ENCODE results near the gene HPSE2. TPM values are rescaled to one million over a fixed set of nuclear protein-coding genes. Genes with fewer than 3 reads are reported as not detected.

HPSE2 gene
- total RNA-seq, 4 donors from 2014 or later = 32.3 to 70.0 (median 43.6) TPM

- 96% methylated on average over 3 of the region's 6 CpGs for WGBS
- no peak overlapping the region for H3K27ac ChIP-seq (replicated peaks in 1 of 4)
Observed at GRCh38 chr10:98599032-98599610, 636.5 kb downstream of the HPSE2 start.

GRCh38 chr10:98596404-98596803 is 639.2 kb downstream of the HPSE2 start:
- Histone ChIP-seq H3K4me1 (no peaks in the 10 kb centered on the region), H3K36me3 (peaks cover 0 to 13% (median 0%) of the 10 kb centered on the region in 4 donors), H3K4me3 (no peak overlapping the region), H3K27ac (replicated peaks in 1 of 4) (no peak overlapping the region), H3K27me3 (no peaks in the 10 kb centered on the region), H3K9me3 (peaks cover 0 to 8% (median 0%) of the 10 kb centered on the region in 4 donors)
- WGBS = 94% methylated on average over 2 of the region's 2 CpGs
- no peak for DNase-seq (ENCODE audit: extremely low spot score)
- no peak for TF ChIP-seq CTCF (IDR thresholded peaks at IDR 0.05)
- TF ChIP-seq EP300 (IDR thresholded peaks at IDR 0.05) = no peak
- TF ChIP-seq POLR2A (IDR thresholded peaks at IDR 0.05; ENCODE audit: low read depth) = no peak
- TF ChIP-seq POLR2AphosphoS5 (IDR thresholded peaks at IDR 0.05) = no peak
- intact Hi-C loops (cut with DNase I) = no loop called here

More at GRCh38 chr10:98599032-98599610, 636.5 kb downstream of the HPSE2 start:
- DNase-seq (ENCODE audit: extremely low spot score) = no peak
- no peaks in the 10 kb centered on the region for H3K27me3 ChIP-seq
- peaks cover 0 to 20% (median 0%) of the 10 kb centered on the region in 4 donors for H3K36me3 ChIP-seq
- no peak overlapping the region for H3K4me3 ChIP-seq
- TF ChIP-seq POLR2AphosphoS5 (IDR thresholded peaks at IDR 0.05) (no peak), EP300 (IDR thresholded peaks at IDR 0.05) (no peak), POLR2A (IDR thresholded peaks at IDR 0.05; ENCODE audit: low read depth) (no peak), CTCF (IDR thresholded peaks at IDR 0.05) (no peak)
- H3K4me1 ChIP-seq = no peaks in the 10 kb centered on the region
- intact Hi-C loops (cut with DNase I) = no loop called here
- H3K9me3 ChIP-seq = peaks cover 0 to 8% (median 0%) of the 10 kb centered on the region in 4 donors

GRCh38 chr10:98589691-98590090 is 646.0 kb downstream of the HPSE2 start:
- H3K4me3 ChIP-seq = no peak overlapping the region
- TF ChIP-seq POLR2AphosphoS5 (IDR thresholded peaks at IDR 0.05) = no peak
- no peak for TF ChIP-seq EP300 (IDR thresholded peaks at IDR 0.05)
- no peak for TF ChIP-seq POLR2A (IDR thresholded peaks at IDR 0.05; ENCODE audit: low read depth)
- TF ChIP-seq CTCF (IDR thresholded peaks at IDR 0.05) = no peak
- intact Hi-C loops (cut with DNase I) = no loop called here
- no peaks in the 10 kb centered on the region for H3K9me3 ChIP-seq
- H3K4me1 ChIP-seq = peaks cover 0 to 28% (median 26%) of the 10 kb centered on the region in 4 donors
- no peaks in the 10 kb centered on the region for H3K27me3 ChIP-seq
- WGBS = 93% methylated on average over 2 of the region's 2 CpGs
- no peak overlapping the region for H3K27ac ChIP-seq (replicated peaks in 1 of 4)
- no peak for DNase-seq (ENCODE audit: extremely low spot score)
- H3K36me3 ChIP-seq = no peaks in the 10 kb centered on the region

- Histone ChIP-seq H3K9me3 (no peaks in the 10 kb centered on the region), H3K36me3 (no peaks in the 10 kb centered on the region), H3K27ac (replicated peaks in 1 of 4) (no peak overlapping the region), H3K4me3 (no peak overlapping the region), H3K27me3 (no peaks in the 10 kb centered on the region), H3K4me1 (peaks cover 0 to 28% (median 26%) of the 10 kb centered on the region in 4 donors)
- no peak for DNase-seq (ENCODE audit: extremely low spot score)
- intact Hi-C loops (cut with DNase I) = no loop called here
- TF ChIP-seq EP300 (IDR thresholded peaks at IDR 0.05) = no peak
- TF ChIP-seq POLR2AphosphoS5 (IDR thresholded peaks at IDR 0.05) = no peak
- WGBS = 56% methylated on average over 3 of the region's 3 CpGs
Observed at GRCh38 chr10:98589007-98589406, 646.6 kb downstream of the HPSE2 start.

- H3K9me3 ChIP-seq = no peaks in the 10 kb centered on the region
- H3K27ac ChIP-seq (replicated peaks in 1 of 4) = peak overlapping the region in 2 of 4 donors; percentile 30 to 34
- H3K36me3 ChIP-seq = no peaks in the 10 kb centered on the region
- peaks cover 0 to 28% (median 26%) of the 10 kb centered on the region in 4 donors for H3K4me1 ChIP-seq
- no peak for TF ChIP-seq CTCF (IDR thresholded peaks at IDR 0.05)
- no peak for TF ChIP-seq EP300 (IDR thresholded peaks at IDR 0.05)
- no peak for TF ChIP-seq POLR2AphosphoS5 (IDR thresholded peaks at IDR 0.05)
- TF ChIP-seq POLR2A (IDR thresholded peaks at IDR 0.05; ENCODE audit: low read depth) = no peak
- H3K27me3 ChIP-seq = no peaks in the 10 kb centered on the region
- H3K4me3 ChIP-seq = no peak overlapping the region
- intact Hi-C loops (cut with DNase I) = no loop called here
- DNase-seq (ENCODE audit: extremely low spot score) = no peak
- WGBS = 27% methylated on average over 2 of the region's 2 CpGs
Observed at GRCh38 chr10:98587156-98587837, 648.4 kb downstream of the HPSE2 start.

Data from esophagus muscularis mucosa (tissue), 4 donors.